ENCODE results near the gene WDR86.

WDR86 gene

GRCh38 chr7:151409667-151410404 lies at the start of gene WDR86:
Gene WDR86, minus strand, starts transcription at chr7:151410038. Its CDS starts 449 bp downstream, at chr7:151409589.
- Mint-ChIP-seq H3K4me1 (ENCODE audit: low read depth) (peaks cover 34% of the 10 kb centered on the region), H3K9me3 (ENCODE audit: low read depth) (no peaks in the 10 kb centered on the region), H3K27me3 (peaks cover 11% of the 10 kb centered on the region)

GRCh38 chr7:151457534-151457933 lies 47.7 kb upstream of the WDR86 start:
- Mint-ChIP-seq H3K9me3 (ENCODE audit: low read depth) (peaks cover 1% of the 10 kb centered on the region), H3K36me3 (peaks cover under 1% of the 10 kb centered on the region), H3K4me1 (ENCODE audit: low read depth) (no peaks in the 10 kb centered on the region), H3K27ac (no peak overlapping the region), H3K4me3 (no peak overlapping the region), H3K27me3 (peaks cover 6% of the 10 kb centered on the region)

More at GRCh38 chr7:151409667-151410404, at the start of gene WDR86:
- H3K4me3 Mint-ChIP-seq = peak within 1 kb of the TSS; percentile 90
- no peak within 1 kb of the TSS for H3K27ac Mint-ChIP-seq
- no peaks in the 10 kb centered on the region for H3K36me3 Mint-ChIP-seq

GRCh38 chr7:151456782-151457181 lies 46.9 kb upstream of the WDR86 start:
- H3K36me3 Mint-ChIP-seq = no peaks in the 10 kb centered on the region
- no peaks in the 10 kb centered on the region for H3K9me3 Mint-ChIP-seq (ENCODE audit: low read depth)
- H3K4me3 Mint-ChIP-seq = no peak overlapping the region
- H3K4me1 Mint-ChIP-seq (ENCODE audit: low read depth) = no peaks in the 10 kb centered on the region
- H3K27ac Mint-ChIP-seq = no peak overlapping the region
- H3K27me3 Mint-ChIP-seq = peaks cover 6% of the 10 kb centered on the region

- Mint-ChIP-seq H3K4me3 (no peak overlapping the region), H3K27me3 (peaks cover 6% of the 10 kb centered on the region), H3K9me3 (ENCODE audit: low read depth) (no peaks in the 10 kb centered on the region), H3K36me3 (no peaks in the 10 kb centered on the region), H3K4me1 (ENCODE audit: low read depth) (no peaks in the 10 kb centered on the region), H3K27ac (no peak overlapping the region)
Measured at GRCh38 chr7:151456276-151456675, 46.4 kb upstream of the WDR86 start.

GRCh38 chr7:151455690-151456089 lies 45.9 kb upstream of the WDR86 start:
- peaks cover 6% of the 10 kb centered on the region for H3K27me3 Mint-ChIP-seq
- H3K36me3 Mint-ChIP-seq = no peaks in the 10 kb centered on the region
- no peaks in the 10 kb centered on the region for H3K9me3 Mint-ChIP-seq (ENCODE audit: low read depth)
- H3K27ac Mint-ChIP-seq = no peak overlapping the region
- no peaks in the 10 kb centered on the region for H3K4me1 Mint-ChIP-seq (ENCODE audit: low read depth)
- H3K4me3 Mint-ChIP-seq = no peak overlapping the region

GRCh38 chr7:151454932-151455530 lies 45.2 kb upstream of the WDR86 start:
- H3K27me3 Mint-ChIP-seq = peaks cover 2% of the 10 kb centered on the region
- H3K9me3 Mint-ChIP-seq (ENCODE audit: low read depth) = no peaks in the 10 kb centered on the region
- H3K4me3 Mint-ChIP-seq = no peak overlapping the region
- no peaks in the 10 kb centered on the region for H3K4me1 Mint-ChIP-seq (ENCODE audit: low read depth)
- H3K27ac Mint-ChIP-seq = no peak overlapping the region
- no peaks in the 10 kb centered on the region for H3K36me3 Mint-ChIP-seq

- peaks cover 3% of the 10 kb centered on the region for H3K27me3 Mint-ChIP-seq
- no peak overlapping the region for H3K4me3 Mint-ChIP-seq
- H3K36me3 Mint-ChIP-seq = no peaks in the 10 kb centered on the region
- no peaks in the 10 kb centered on the region for H3K9me3 Mint-ChIP-seq (ENCODE audit: low read depth)
- H3K4me1 Mint-ChIP-seq (ENCODE audit: low read depth) = peaks cover 3% of the 10 kb centered on the region
- no peak overlapping the region for H3K27ac Mint-ChIP-seq
Measured at GRCh38 chr7:151454305-151454704, 44.5 kb upstream of the WDR86 start.

GRCh38 chr7:151453326-151453791 lies 43.5 kb upstream of the WDR86 start:
- H3K27me3 Mint-ChIP-seq = peaks cover 3% of the 10 kb centered on the region
- no peak overlapping the region for H3K27ac Mint-ChIP-seq
- no peaks in the 10 kb centered on the region for H3K9me3 Mint-ChIP-seq (ENCODE audit: low read depth)
- H3K4me1 Mint-ChIP-seq (ENCODE audit: low read depth) = peaks cover 3% of the 10 kb centered on the region
- H3K36me3 Mint-ChIP-seq = no peaks in the 10 kb centered on the region
- H3K4me3 Mint-ChIP-seq = no peak overlapping the region

GRCh38 chr7:151452680-151453325 lies 43.0 kb upstream of the WDR86 start:
- H3K36me3 Mint-ChIP-seq = no peaks in the 10 kb centered on the region
- H3K27ac Mint-ChIP-seq = no peak overlapping the region
- H3K27me3 Mint-ChIP-seq = peaks cover 3% of the 10 kb centered on the region
- peaks cover 3% of the 10 kb centered on the region for H3K4me1 Mint-ChIP-seq (ENCODE audit: low read depth)
- no peaks in the 10 kb centered on the region for H3K9me3 Mint-ChIP-seq (ENCODE audit: low read depth)
- H3K4me3 Mint-ChIP-seq = no peak overlapping the region

GRCh38 chr7:151451626-151452571 lies 42.1 kb upstream of the WDR86 start:
- Mint-ChIP-seq H3K4me1 (ENCODE audit: low read depth) (peaks cover 3% of the 10 kb centered on the region), H3K4me3 (no peak overlapping the region), H3K27me3 (peaks cover 3% of the 10 kb centered on the region), H3K9me3 (ENCODE audit: low read depth) (no peaks in the 10 kb centered on the region), H3K36me3 (no peaks in the 10 kb centered on the region), H3K27ac (no peak overlapping the region)

- Mint-ChIP-seq H3K4me1 (ENCODE audit: low read depth) (peaks cover 5% of the 10 kb centered on the region), H3K9me3 (ENCODE audit: low read depth) (no peaks in the 10 kb centered on the region), H3K4me3 (no peak overlapping the region), H3K36me3 (no peaks in the 10 kb centered on the region), H3K27ac (no peak overlapping the region), H3K27me3 (peaks cover 3% of the 10 kb centered on the region)
Measured at GRCh38 chr7:151451156-151451555, 41.3 kb upstream of the WDR86 start.

- Mint-ChIP-seq H3K27ac (no peak overlapping the region), H3K4me1 (ENCODE audit: low read depth) (peaks cover 9% of the 10 kb centered on the region), H3K36me3 (no peaks in the 10 kb centered on the region), H3K9me3 (ENCODE audit: low read depth) (no peaks in the 10 kb centered on the region), H3K4me3 (no peak overlapping the region), H3K27me3 (peaks cover 3% of the 10 kb centered on the region)
Measured at GRCh38 chr7:151449990-151450389, 40.2 kb upstream of the WDR86 start.

- no peak overlapping the region for H3K27ac Mint-ChIP-seq
- no peaks in the 10 kb centered on the region for H3K36me3 Mint-ChIP-seq
- peaks cover 15% of the 10 kb centered on the region for H3K4me1 Mint-ChIP-seq (ENCODE audit: low read depth)
- H3K9me3 Mint-ChIP-seq (ENCODE audit: low read depth) = no peaks in the 10 kb centered on the region
- peak overlapping the region; percentile 75 for H3K4me3 Mint-ChIP-seq
- peaks cover 3% of the 10 kb centered on the region for H3K27me3 Mint-ChIP-seq
Measured at GRCh38 chr7:151448261-151449252, 38.7 kb upstream of the WDR86 start.

Data from activated naive CD8-positive, alpha-beta T cell (primary cell).